PC-3 (cell line): ENCODE measurements around the gene TMIGD1.

ENCODE experiments used
- EZH2phosphoT487 ChIP-seq: fragments of 300-600 bp; sonication (generic); IDR thresholded peaks from 2 replicates; pipeline ENCODE4 v1.6.1; 2018; ENCODE audit warnings: mild to moderate bottlenecking, antibody characterized with exemption, low read length, borderline replicate concordance
- TF ChIP-seq, protein P1 (sequence below): fragments of 300-600 bp; sonication (generic); conservative IDR thresholded peaks from 2 replicates; pipeline ENCODE4 v1.5.1; 2017; ENCODE audit warnings: antibody characterized with exemption, low read depth, mild to moderate bottlenecking, low read length

- TF ChIP-seq, protein P1, sequence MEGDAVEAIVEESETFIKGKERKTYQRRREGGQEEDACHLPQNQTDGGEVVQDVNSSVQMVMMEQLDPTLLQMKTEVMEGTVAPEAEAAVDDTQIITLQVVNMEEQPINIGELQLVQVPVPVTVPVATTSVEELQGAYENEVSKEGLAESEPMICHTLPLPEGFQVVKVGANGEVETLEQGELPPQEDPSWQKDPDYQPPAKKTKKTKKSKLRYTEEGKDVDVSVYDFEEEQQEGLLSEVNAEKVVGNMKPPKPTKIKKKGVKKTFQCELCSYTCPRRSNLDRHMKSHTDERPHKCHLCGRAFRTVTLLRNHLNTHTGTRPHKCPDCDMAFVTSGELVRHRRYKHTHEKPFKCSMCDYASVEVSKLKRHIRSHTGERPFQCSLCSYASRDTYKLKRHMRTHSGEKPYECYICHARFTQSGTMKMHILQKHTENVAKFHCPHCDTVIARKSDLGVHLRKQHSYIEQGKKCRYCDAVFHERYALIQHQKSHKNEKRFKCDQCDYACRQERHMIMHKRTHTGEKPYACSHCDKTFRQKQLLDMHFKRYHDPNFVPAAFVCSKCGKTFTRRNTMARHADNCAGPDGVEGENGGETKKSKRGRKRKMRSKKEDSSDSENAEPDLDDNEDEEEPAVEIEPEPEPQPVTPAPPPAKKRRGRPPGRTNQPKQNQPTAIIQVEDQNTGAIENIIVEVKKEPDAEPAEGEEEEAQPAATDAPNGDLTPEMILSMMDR: peak; percentile 46; the same call in 1 of the 2 replicates
- no peak for TF ChIP-seq EZH2phosphoT487
Observed at GRCh38 chr17:30372755-30373154, 38.9 kb upstream of the TMIGD1 start.
